Brain microvascular endothelial cell (primary cell): ENCODE measurements around the gene FADS1.

Source experiments
- DNase-seq: peaks from one replicate; pipeline ENCODE4 v3.0.0-alpha.2; 2020
- H3K27ac ChIP-seq: fragments of 250-450 bp; sonication (Bioruptor Pico); 2 replicates; pipeline ENCODE4 v1.5.1; 2020; ENCODE audit warnings: mild to moderate bottlenecking, moderate library complexity
- H3K27me3 ChIP-seq: fragments of 250-450 bp; sonication (Bioruptor Pico); replicated peaks from 2 replicates; pipeline ENCODE4 v1.5.1; 2020; ENCODE audit warnings: mild to moderate bottlenecking
- H3K36me3 ChIP-seq: fragments of 250-450 bp; sonication (Bioruptor Pico); replicated peaks from 2 replicates; pipeline ENCODE4 v1.5.1; 2020; ENCODE audit warnings: mild to moderate bottlenecking
- H3K4me3 ChIP-seq: 2 replicates; pipeline ENCODE4 v1.5.1; 2011; ENCODE audit warnings: low read depth, mild to moderate bottlenecking, control low read depth, low read length, moderate library complexity
- in situ Hi-C: cut with HindIII; loops from 2 replicates; pipeline ENCODE4 v1.10.0; 2017; ENCODE audit warnings: low sequenced_read_pairs, low pct_ligation_motif_present
- TF ChIP-seq, protein P1 (sequence below): IDR thresholded peaks from 2 replicates; pipeline ENCODE4 v1.5.1; 2011; ENCODE audit warnings: low read depth, mild to moderate bottlenecking, moderate library complexity, low read length, control low read depth, inconsistent platforms; ENCODE audit errors: missing control alignments

Gene FADS1

DNA sequence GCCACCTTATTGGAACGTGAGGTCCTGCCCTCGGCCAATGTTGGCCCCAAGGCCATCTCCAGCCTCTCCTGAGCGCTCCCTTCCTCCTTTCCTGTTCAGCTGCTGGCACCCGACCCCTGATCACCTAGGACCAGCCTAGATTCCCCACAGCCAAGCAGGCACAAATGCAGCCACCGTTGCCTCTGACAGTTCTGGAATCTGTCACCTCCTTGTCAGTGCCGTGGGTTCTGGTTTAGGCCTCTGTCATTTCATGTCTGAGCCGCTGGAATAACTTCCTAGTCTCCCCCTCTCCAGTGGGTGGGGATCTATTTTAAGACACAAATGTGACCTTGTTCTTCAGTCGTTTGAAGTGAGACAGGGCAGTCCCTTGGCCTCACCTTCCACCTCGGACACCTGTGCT lies 44.8 kb upstream of the FADS1 start:
- no peak for DNase-seq
- H3K36me3 ChIP-seq = peaks cover 74% of the 10 kb centered on the region
- H3K27ac ChIP-seq = no peak overlapping the region

DNA sequence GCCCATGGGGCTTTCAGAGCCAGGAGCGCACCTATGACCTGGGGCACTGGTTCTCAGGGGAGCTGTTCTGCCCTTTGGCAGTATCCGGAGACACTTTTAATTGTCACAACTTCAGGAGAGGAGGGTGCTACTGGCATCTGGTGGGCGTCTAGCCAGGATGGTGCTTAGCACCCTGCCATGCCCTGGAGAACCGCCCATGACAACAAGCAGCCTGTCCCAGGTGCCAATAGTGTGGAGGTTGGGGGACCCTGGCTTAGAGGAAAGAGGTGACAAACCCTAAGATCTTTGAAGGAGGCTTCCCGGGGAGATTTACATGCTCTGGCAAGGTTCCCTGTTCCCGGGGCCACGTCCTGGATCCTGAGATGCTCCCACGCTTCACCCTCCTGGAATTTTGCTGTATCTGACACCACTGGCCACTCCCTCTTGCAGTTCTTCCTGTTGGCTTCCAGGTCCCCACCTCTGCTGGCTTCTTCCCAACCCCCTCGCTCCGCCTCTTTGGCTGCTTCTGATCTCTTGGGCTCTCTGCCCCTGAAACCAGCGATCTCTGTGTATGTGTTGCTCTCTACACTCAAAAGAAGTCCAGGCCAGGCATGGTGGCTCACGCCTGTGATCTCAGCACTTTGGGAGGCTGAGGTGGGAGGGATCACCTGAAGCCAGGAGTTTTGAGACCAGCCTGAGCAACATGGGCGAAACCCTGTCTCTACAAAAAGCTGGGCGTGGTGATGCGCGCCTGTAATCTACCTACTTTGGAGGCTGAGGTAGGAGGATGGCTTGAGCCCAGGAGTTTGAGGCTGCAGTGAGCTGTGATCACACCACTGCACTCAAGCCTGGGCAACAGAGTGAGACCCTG lies 43.5 kb upstream of the FADS1 start:
- Histone ChIP-seq H3K27ac (no peak overlapping the region), H3K36me3 (peaks cover 75% of the 10 kb centered on the region), H3K27me3 (no peaks in the 10 kb centered on the region), H3K4me3 (no peak overlapping the region)
- no peak for DNase-seq
- in situ Hi-C loops = no loop called here
- TF ChIP-seq, protein P1, sequence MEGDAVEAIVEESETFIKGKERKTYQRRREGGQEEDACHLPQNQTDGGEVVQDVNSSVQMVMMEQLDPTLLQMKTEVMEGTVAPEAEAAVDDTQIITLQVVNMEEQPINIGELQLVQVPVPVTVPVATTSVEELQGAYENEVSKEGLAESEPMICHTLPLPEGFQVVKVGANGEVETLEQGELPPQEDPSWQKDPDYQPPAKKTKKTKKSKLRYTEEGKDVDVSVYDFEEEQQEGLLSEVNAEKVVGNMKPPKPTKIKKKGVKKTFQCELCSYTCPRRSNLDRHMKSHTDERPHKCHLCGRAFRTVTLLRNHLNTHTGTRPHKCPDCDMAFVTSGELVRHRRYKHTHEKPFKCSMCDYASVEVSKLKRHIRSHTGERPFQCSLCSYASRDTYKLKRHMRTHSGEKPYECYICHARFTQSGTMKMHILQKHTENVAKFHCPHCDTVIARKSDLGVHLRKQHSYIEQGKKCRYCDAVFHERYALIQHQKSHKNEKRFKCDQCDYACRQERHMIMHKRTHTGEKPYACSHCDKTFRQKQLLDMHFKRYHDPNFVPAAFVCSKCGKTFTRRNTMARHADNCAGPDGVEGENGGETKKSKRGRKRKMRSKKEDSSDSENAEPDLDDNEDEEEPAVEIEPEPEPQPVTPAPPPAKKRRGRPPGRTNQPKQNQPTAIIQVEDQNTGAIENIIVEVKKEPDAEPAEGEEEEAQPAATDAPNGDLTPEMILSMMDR = no peak

More for the DNA sequence above, 44.8 kb upstream of the FADS1 start:
- in situ Hi-C loops = no loop called here
- TF ChIP-seq, protein P1 = no peak
- H3K27me3 ChIP-seq = no peaks in the 10 kb centered on the region
- H3K4me3 ChIP-seq = no peak overlapping the region

DNA sequence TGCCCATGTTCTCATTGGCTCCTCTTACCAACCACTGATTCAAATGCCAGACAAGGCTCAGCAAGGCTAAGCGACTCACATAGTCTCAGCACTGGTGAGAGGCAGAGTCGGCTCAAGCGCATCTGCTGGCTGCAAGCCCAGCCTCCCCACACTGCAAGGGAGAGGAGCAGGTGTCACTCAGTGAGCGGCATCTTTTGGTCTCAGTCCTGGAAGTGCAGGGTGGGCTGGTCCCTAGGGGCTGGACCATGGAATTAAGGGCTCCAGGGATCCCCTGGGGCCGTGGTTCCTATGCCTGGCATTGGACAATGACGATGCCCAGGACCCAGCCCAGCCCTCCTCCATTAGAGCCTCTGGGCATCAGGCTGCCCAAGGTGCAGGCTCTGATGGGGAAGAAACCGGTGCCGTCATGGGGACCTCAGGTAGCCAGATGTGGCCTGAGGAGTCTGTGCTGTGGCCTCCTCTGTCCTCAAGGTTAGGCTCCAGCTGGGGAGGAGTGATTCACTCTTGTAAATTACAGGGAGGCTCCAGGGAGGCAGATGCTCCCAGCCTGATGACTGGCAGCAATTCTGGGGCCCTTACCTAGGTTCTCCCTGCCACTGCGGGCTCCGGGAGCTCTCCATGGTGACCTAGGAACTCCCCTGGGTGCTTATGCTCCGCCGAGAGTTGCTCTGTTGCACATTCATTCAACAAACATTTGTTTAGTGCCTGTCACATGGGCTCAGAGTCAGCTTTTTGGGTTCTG lies 39.3 kb upstream of the FADS1 start:
- TF ChIP-seq, protein P1 = no peak
- no peaks in the 10 kb centered on the region for H3K27me3 ChIP-seq
- no peak overlapping the region for H3K4me3 ChIP-seq
- DNase-seq = no peak
- in situ Hi-C loops = no loop called here
- no peak overlapping the region for H3K27ac ChIP-seq
- H3K36me3 ChIP-seq = peaks cover 76% of the 10 kb centered on the region

DNA sequence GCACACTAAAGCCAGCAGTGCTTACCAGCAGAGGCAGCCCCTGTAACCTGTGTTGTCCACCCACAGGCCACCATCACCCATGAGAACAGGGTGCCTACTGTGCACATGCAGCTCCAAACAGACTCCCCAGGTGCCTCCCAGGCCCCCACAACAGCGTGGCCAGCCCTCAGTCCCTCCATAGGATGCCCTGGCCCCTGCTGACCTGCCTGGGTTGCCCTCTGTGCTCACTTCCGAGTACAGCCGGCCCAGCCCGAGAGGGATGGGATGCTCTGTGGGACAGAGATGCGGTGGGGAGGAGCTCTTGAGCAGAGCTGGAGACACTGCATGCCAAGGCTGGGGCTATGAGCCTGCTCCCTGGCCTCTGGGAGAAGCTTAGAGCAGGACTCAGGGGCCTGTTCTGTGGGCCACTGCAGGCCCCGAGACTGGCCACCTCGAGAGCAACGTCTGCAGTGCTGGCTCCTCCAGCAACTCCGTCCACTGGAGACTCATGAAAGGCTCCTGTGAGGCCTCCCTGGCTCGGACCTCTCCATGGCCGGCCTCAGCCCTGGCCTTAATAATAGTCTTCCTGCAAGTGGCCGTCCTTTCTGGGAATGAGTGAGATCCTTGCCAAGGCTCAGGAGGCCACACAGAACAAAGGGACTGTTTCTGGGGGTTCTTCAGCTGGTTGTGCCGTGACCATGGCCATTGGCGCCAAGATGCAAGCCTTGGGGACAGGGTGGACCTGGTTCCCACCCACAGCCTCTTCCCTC lies 38.3 kb upstream of the FADS1 start:
- TF ChIP-seq, protein P1 = no peak
- Histone ChIP-seq H3K27ac (no peak overlapping the region), H3K27me3 (no peaks in the 10 kb centered on the region), H3K4me3 (no peak overlapping the region), H3K36me3 (peaks cover 80% of the 10 kb centered on the region)
- in situ Hi-C loops = no loop called here
- no peak for DNase-seq

DNA sequence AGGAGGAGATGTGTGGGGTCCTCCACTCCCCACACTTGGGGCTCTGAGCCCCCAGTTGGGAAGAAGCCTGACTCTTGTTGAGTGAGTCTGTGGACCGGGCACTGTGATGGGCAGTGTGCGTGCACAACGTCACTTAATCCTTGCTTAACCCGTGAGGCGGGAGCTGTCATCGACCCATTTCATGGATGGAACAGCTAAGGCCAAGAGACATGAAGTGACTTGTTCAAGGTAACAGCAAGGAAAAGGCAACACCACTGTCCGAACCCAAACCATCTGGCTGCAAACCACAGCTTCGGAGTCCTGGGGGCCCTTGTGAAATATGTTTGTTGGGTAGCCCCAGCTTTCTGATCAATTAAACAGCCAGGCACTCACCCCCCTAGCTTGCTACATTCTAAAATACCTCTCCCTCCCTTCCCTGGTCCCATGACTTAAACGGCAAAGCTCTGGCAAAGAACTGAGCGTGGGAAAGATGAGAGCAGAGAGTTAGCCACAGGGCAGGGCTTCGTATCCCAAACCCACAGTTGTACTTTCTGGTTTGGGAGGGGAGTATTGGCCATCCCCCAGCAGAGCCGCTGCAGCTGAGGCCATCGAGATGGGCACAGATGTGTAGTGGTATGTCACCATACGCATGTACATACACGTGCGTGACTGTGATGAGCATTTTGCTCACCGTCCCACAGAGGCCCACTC lies 37.5 kb upstream of the FADS1 start:
- TF ChIP-seq, protein P1 = no peak
- DNase-seq = no peak
- in situ Hi-C loops = no loop called here
- no peaks in the 10 kb centered on the region for H3K27me3 ChIP-seq
- H3K27ac ChIP-seq = no peak overlapping the region
- peaks cover 81% of the 10 kb centered on the region for H3K36me3 ChIP-seq
- H3K4me3 ChIP-seq = no peak overlapping the region
